ENCODE results near the gene OSGEP. TPM values are rescaled to one million over a fixed set of nuclear protein-coding genes. Genes with fewer than 3 reads are reported as not detected.

Gene OSGEP
- total and polyA plus RNA-seq, 2 of the 13 experiments (the other 11 are each of a cell fraction or from before 2014, with no cell fraction given), result 39.7 to 41.1 TPM

DNA sequence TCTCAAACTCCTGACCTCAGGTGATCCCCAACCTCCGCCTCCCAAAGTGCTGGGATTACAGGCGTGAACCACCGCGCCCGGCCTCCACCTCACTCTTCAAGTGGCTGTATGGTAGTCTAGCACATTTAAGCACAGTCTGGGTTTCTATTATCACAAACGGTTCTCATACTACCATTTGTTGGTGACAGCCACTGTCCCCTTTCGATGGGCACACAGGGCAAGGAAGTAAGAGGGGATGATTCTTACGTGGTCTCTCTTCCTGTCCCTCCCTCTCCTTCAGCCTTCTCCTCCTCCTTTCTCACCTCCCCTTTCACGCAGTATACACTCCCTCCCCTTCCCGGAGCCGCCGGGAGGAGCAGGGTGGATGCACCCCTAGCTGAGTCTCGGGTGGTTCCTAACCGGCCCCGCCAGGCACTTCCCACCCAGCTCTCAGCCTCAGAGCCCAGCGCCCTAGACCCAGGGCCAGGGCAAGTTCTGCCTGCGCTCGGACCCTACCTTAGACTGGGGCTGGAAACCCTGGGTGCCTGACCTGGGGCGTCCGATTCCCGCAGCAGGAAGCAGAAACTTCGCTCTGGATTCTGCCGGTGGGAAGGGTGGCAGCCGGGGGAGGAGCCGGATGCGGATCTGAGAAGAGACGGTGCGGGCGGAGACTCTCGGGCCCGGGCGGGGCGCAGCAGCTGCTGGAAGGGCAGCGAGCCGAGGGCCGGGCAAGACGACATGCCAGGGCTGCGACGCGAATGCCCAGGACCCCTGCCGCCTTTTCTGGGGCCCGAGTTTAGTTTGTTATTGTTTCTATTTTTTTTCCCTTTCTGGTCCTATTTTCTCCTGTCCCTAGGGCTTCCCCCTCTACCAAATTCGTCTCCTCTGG is 41.5 kb downstream of the OSGEP start, which contains the start of gene TEP1 (continued):
- TF ChIP-seq, protein P1, sequence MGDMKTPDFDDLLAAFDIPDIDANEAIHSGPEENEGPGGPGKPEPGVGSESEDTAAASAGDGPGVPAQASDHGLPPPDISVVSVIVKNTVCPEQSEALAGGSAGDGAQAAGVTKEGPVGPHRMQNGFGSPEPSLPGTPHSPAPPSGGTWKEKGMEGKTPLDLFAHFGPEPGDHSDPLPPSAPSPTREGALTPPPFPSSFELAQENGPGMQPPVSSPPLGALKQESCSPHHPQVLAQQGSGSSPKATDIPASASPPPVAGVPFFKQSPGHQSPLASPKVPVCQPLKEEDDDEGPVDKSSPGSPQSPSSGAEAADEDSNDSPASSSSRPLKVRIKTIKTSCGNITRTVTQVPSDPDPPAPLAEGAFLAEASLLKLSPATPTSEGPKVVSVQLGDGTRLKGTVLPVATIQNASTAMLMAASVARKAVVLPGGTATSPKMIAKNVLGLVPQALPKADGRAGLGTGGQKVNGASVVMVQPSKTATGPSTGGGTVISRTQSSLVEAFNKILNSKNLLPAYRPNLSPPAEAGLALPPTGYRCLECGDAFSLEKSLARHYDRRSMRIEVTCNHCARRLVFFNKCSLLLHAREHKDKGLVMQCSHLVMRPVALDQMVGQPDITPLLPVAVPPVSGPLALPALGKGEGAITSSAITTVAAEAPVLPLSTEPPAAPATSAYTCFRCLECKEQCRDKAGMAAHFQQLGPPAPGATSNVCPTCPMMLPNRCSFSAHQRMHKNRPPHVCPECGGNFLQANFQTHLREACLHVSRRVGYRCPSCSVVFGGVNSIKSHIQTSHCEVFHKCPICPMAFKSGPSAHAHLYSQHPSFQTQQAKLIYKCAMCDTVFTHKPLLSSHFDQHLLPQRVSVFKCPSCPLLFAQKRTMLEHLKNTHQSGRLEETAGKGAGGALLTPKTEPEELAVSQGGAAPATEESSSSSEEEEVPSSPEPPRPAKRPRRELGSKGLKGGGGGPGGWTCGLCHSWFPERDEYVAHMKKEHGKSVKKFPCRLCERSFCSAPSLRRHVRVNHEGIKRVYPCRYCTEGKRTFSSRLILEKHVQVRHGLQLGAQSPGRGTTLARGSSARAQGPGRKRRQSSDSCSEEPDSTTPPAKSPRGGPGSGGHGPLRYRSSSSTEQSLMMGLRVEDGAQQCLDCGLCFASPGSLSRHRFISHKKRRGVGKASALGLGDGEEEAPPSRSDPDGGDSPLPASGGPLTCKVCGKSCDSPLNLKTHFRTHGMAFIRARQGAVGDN (CRISPR knock-in tag; IDR thresholded peaks at IDR 0.05), result peak; percentile 91
- TF ChIP-seq SP1 (IDR thresholded peaks at IDR 0.05), result no peak
- no peak; the same call in 1 of the 2 replicates for TF ChIP-seq SP1 (CRISPR knock-in tag; IDR thresholded peaks at IDR 0.05)
- TF ChIP-seq ZNF331 (CRISPR knock-in tag; IDR thresholded peaks at IDR 0.05), result peak; percentile 61; the same call in 1 of the 2 replicates
- no peak for TF ChIP-seq ZNF549 (CRISPR knock-in tag; IDR thresholded peaks at IDR 0.05)
- TF ChIP-seq ZNF788 (CRISPR knock-in tag; IDR thresholded peaks at IDR 0.05; ENCODE audit: borderline replicate concordance), result 0 out of 2 replicates have a peak, but pooled peaks have one; percentile 71
- TF ChIP-seq PHF8 (CRISPR knock-in tag; IDR thresholded peaks at IDR 0.05), result peak; percentile 92
- TF ChIP-seq, protein P2, sequence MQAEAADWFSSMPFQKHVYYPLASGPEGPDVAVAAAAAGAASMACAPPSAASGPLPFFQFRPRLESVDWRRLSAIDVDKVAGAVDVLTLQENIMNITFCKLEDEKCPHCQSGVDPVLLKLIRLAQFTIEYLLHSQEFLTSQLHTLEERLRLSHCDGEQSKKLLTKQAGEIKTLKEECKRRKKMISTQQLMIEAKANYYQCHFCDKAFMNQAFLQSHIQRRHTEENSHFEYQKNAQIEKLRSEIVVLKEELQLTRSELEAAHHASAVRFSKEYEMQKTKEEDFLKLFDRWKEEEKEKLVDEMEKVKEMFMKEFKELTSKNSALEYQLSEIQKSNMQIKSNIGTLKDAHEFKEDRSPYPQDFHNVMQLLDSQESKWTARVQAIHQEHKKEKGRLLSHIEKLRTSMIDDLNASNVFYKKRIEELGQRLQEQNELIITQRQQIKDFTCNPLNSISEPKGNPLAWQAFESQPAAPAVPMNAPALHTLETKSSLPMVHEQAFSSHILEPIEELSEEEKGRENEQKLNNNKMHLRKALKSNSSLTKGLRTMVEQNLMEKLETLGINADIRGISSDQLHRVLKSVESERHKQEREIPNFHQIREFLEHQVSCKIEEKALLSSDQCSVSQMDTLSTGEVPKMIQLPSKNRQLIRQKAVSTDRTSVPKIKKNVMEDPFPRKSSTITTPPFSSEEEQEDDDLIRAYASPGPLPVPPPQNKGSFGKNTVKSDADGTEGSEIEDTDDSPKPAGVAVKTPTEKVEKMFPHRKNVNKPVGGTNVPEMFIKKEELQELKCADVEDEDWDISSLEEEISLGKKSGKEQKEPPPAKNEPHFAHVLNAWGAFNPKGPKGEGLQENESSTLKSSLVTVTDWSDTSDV (CRISPR knock-in tag; IDR thresholded peaks at IDR 0.05), result no peak
- no peak for TF ChIP-seq ZC3H4 (CRISPR knock-in tag; IDR thresholded peaks at IDR 0.05; ENCODE audit: borderline replicate concordance)
- no peak; the same call in 1 of the 2 replicates for TF ChIP-seq JUN (CRISPR knock-in tag; IDR thresholded peaks at IDR 0.05)
- TF ChIP-seq AHR (CRISPR knock-in tag; IDR thresholded peaks at IDR 0.05), result peak; percentile 37; the same call in 1 of the 2 replicates
- TF ChIP-seq TGIF2 (CRISPR knock-in tag; IDR thresholded peaks at IDR 0.05), result no peak
- TF ChIP-seq, protein P3, sequence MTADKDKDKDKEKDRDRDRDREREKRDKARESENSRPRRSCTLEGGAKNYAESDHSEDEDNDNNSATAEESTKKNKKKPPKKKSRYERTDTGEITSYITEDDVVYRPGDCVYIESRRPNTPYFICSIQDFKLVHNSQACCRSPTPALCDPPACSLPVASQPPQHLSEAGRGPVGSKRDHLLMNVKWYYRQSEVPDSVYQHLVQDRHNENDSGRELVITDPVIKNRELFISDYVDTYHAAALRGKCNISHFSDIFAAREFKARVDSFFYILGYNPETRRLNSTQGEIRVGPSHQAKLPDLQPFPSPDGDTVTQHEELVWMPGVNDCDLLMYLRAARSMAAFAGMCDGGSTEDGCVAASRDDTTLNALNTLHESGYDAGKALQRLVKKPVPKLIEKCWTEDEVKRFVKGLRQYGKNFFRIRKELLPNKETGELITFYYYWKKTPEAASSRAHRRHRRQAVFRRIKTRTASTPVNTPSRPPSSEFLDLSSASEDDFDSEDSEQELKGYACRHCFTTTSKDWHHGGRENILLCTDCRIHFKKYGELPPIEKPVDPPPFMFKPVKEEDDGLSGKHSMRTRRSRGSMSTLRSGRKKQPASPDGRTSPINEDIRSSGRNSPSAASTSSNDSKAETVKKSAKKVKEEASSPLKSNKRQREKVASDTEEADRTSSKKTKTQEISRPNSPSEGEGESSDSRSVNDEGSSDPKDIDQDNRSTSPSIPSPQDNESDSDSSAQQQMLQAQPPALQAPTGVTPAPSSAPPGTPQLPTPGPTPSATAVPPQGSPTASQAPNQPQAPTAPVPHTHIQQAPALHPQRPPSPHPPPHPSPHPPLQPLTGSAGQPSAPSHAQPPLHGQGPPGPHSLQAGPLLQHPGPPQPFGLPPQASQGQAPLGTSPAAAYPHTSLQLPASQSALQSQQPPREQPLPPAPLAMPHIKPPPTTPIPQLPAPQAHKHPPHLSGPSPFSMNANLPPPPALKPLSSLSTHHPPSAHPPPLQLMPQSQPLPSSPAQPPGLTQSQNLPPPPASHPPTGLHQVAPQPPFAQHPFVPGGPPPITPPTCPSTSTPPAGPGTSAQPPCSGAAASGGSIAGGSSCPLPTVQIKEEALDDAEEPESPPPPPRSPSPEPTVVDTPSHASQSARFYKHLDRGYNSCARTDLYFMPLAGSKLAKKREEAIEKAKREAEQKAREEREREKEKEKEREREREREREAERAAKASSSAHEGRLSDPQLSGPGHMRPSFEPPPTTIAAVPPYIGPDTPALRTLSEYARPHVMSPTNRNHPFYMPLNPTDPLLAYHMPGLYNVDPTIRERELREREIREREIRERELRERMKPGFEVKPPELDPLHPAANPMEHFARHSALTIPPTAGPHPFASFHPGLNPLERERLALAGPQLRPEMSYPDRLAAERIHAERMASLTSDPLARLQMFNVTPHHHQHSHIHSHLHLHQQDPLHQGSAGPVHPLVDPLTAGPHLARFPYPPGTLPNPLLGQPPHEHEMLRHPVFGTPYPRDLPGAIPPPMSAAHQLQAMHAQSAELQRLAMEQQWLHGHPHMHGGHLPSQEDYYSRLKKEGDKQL (CRISPR knock-in tag; IDR thresholded peaks at IDR 0.05; ENCODE audit: low read depth), result 0 out of 2 replicates have a peak, but pooled peaks have one; percentile 17
- TF ChIP-seq MAF1 (CRISPR knock-in tag; IDR thresholded peaks at IDR 0.05; ENCODE audit: borderline replicate concordance), result 0 out of 2 replicates have a peak, but pooled peaks have one; percentile 68
- peak; percentile 68 for TF ChIP-seq THAP11 (CRISPR knock-in tag; IDR thresholded peaks at IDR 0.05)
- TF ChIP-seq CCDC6 (CRISPR knock-in tag; IDR thresholded peaks at IDR 0.05), result peak; percentile 88
- no peak for TF ChIP-seq ZNF496 (CRISPR knock-in tag; IDR thresholded peaks at IDR 0.05; ENCODE audit: insufficient replicate concordance)
